Effector CD8-positive, alpha-beta T cell (primary cell): ENCODE measurements around the gene CLASP1.
"Not testable (repeated sequence)": the region's sequence is repeated elsewhere in the genome, so short reads cannot be mapped to it uniquely, and the experiment has no call there.

ENCODE experiments used
- DNase-seq: peaks from one replicate; lab custom pipeline; 2025; lab: John Stamatoyannopoulos, UW

Gene CLASP1

GRCh38 chr2:121617042-121617599 is 32.1 kb downstream of the CLASP1 start:
- DNase-seq: no peak

- no peak for DNase-seq
Measured at GRCh38 chr2:121613774-121614173, 35.5 kb downstream of the CLASP1 start.

- DNase-seq: no peak
Measured at GRCh38 chr2:121613152-121613551, 36.1 kb downstream of the CLASP1 start.

GRCh38 chr2:121611730-121612705 is 37.2 kb downstream of the CLASP1 start:
- DNase-seq: no peak

- DNase-seq: not testable (repeated sequence)
Measured at GRCh38 chr2:121611048-121611649, 38.1 kb downstream of the CLASP1 start.

GRCh38 chr2:121610487-121610874 is 38.8 kb downstream of the CLASP1 start:
- not testable (repeated sequence) for DNase-seq

GRCh38 chr2:121608967-121609366 is 40.3 kb downstream of the CLASP1 start:
- DNase-seq: no peak

- no peak for DNase-seq
Measured at GRCh38 chr2:121608367-121608766, 40.9 kb downstream of the CLASP1 start.

GRCh38 chr2:121605820-121606733 is 43.2 kb downstream of the CLASP1 start:
- no peak for DNase-seq

- no peak for DNase-seq
Measured at GRCh38 chr2:121603185-121603584, 46.1 kb downstream of the CLASP1 start.

GRCh38 chr2:121599963-121600651 is 49.2 kb downstream of the CLASP1 start:
- no peak for DNase-seq

GRCh38 chr2:121598087-121598486 is 51.2 kb downstream of the CLASP1 start:
- no peak for DNase-seq

GRCh38 chr2:121596221-121597080 is 52.8 kb downstream of the CLASP1 start:
- no peak for DNase-seq

GRCh38 chr2:121595012-121595891 is 54.0 kb downstream of the CLASP1 start:
- no peak for DNase-seq

- DNase-seq: no peak
Measured at GRCh38 chr2:121591199-121591598, 58.1 kb downstream of the CLASP1 start.

GRCh38 chr2:121588357-121588756 is 60.9 kb downstream of the CLASP1 start:
- DNase-seq: no peak

- no peak for DNase-seq
Measured at GRCh38 chr2:121587131-121587530, 62.1 kb downstream of the CLASP1 start.

- DNase-seq: no peak
Measured at GRCh38 chr2:121584741-121585140, 64.5 kb downstream of the CLASP1 start.

GRCh38 chr2:121583555-121583954 is 65.7 kb downstream of the CLASP1 start:
- DNase-seq: no peak
